Endometrial microvascular endothelial cells (primary cell): ENCODE data around the gene DNMT3A. TPM values are rescaled to one million over a fixed set of nuclear protein-coding genes. Genes with fewer than 3 reads are reported as not detected.

Experiments used
- in situ Hi-C: cut with HindIII; loops from 2 replicates; pipeline ENCODE4 v1.10.0; 2017; ENCODE audit warnings: low sequenced_read_pairs, low pct_unique_long_range_greater_than_20kb; ENCODE audit errors: inconsistent ontology term
- total RNA-seq: library from RNA; depleted of rRNA; stranded (reverse); fragments of >200 nt; gene quantifications from one replicate; pipeline ENCODE4 v1.2.3, GENCODE V29; 2015; ENCODE audit errors: inconsistent ontology term

DNMT3A gene
- total RNA-seq, 1 donor from 2014 or later = 9.2 TPM

- in situ Hi-C loops = no loop called here
Observed at GRCh38 chr2:25297738-25298137, 44.0 kb downstream of the DNMT3A start.

GRCh38 chr2:25295621-25296020, 46.1 kb downstream of the DNMT3A start:
- in situ Hi-C loops = no loop called here

- in situ Hi-C loops = no loop called here
Observed at GRCh38 chr2:25294573-25295462, 46.9 kb downstream of the DNMT3A start.

GRCh38 chr2:25293958-25294562, 47.7 kb downstream of the DNMT3A start:
- in situ Hi-C loops = no loop called here

GRCh38 chr2:25293145-25293544, 48.6 kb downstream of the DNMT3A start:
- in situ Hi-C loops = no loop called here

GRCh38 chr2:25292408-25292807, 49.3 kb downstream of the DNMT3A start:
- in situ Hi-C loops = no loop called here

- in situ Hi-C loops = no loop called here
Observed at GRCh38 chr2:25290811-25291495, 50.8 kb downstream of the DNMT3A start.

- in situ Hi-C loops = loop anchor here (10.0 kb wide), 1 partner anchor 78 kb away; no protein-coding TSS in a partner anchor
Observed at GRCh38 chr2:25286723-25287483, 54.8 kb downstream of the DNMT3A start.

GRCh38 chr2:25286025-25286400, 55.7 kb downstream of the DNMT3A start:
- in situ Hi-C loops = loop anchor here (10.0 kb wide), 1 partner anchor 79 kb away; no protein-coding TSS in a partner anchor

GRCh38 chr2:25285265-25286024, 56.3 kb downstream of the DNMT3A start:
- in situ Hi-C loops = loop anchor here (10.0 kb wide), 1 partner anchor 79 kb away; no protein-coding TSS in a partner anchor

GRCh38 chr2:25284756-25285155, 57.0 kb downstream of the DNMT3A start:
- in situ Hi-C loops = loop anchor here (10.0 kb wide), 1 partner anchor 80 kb away; no protein-coding TSS in a partner anchor

GRCh38 chr2:25283921-25284320, 57.8 kb downstream of the DNMT3A start:
- in situ Hi-C loops = loop anchor here (10.0 kb wide), 1 partner anchor 81 kb away; no protein-coding TSS in a partner anchor

GRCh38 chr2:25281941-25282340, 59.8 kb downstream of the DNMT3A start:
- in situ Hi-C loops = loop anchor here (10.0 kb wide), 1 partner anchor 83 kb away; no protein-coding TSS in a partner anchor

- in situ Hi-C loops = loop anchor here (10.0 kb wide), 1 partner anchor 83 kb away; no protein-coding TSS in a partner anchor
Observed at GRCh38 chr2:25281522-25281921, 60.2 kb downstream of the DNMT3A start.

- in situ Hi-C loops = loop anchor here (10.0 kb wide), 1 partner anchor 85 kb away; no protein-coding TSS in a partner anchor
Observed at GRCh38 chr2:25280051-25280687, 61.6 kb downstream of the DNMT3A start.

- in situ Hi-C loops = no loop called here
Observed at GRCh38 chr2:25279091-25279651, 62.6 kb downstream of the DNMT3A start.
